ENCODE measurements around the gene TIMM21.

GRCh38 chr18:74140582-74140981 is 7.7 kb upstream of the TIMM21 start:
- TF ChIP-seq, protein P1, sequence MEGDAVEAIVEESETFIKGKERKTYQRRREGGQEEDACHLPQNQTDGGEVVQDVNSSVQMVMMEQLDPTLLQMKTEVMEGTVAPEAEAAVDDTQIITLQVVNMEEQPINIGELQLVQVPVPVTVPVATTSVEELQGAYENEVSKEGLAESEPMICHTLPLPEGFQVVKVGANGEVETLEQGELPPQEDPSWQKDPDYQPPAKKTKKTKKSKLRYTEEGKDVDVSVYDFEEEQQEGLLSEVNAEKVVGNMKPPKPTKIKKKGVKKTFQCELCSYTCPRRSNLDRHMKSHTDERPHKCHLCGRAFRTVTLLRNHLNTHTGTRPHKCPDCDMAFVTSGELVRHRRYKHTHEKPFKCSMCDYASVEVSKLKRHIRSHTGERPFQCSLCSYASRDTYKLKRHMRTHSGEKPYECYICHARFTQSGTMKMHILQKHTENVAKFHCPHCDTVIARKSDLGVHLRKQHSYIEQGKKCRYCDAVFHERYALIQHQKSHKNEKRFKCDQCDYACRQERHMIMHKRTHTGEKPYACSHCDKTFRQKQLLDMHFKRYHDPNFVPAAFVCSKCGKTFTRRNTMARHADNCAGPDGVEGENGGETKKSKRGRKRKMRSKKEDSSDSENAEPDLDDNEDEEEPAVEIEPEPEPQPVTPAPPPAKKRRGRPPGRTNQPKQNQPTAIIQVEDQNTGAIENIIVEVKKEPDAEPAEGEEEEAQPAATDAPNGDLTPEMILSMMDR (IDR thresholded peaks at IDR 0.05; ENCODE audit: insufficient read depth, low read length) = no peak
- no peak for TF ChIP-seq POLR2AphosphoS5 (IDR thresholded peaks at IDR 0.05; ENCODE audit: low read depth)
- TF ChIP-seq SPI1 (IDR thresholded peaks at IDR 0.05; ENCODE audit: borderline replicate concordance, low read depth) = no peak
- no peak for TF ChIP-seq REST (IDR thresholded peaks at IDR 0.05; ENCODE audit: insufficient replicate concordance, low read depth)
- TF ChIP-seq GABPA (IDR thresholded peaks at IDR 0.05; ENCODE audit: low read depth) = no peak

Measured in HL-60 (cell line).